ENCODE measurements around the gene EFS.
"Not testable (repeated sequence)": the region's sequence is repeated elsewhere in the genome, so short reads cannot be mapped to it uniquely, and the experiment has no call there.

EFS gene

DNA sequence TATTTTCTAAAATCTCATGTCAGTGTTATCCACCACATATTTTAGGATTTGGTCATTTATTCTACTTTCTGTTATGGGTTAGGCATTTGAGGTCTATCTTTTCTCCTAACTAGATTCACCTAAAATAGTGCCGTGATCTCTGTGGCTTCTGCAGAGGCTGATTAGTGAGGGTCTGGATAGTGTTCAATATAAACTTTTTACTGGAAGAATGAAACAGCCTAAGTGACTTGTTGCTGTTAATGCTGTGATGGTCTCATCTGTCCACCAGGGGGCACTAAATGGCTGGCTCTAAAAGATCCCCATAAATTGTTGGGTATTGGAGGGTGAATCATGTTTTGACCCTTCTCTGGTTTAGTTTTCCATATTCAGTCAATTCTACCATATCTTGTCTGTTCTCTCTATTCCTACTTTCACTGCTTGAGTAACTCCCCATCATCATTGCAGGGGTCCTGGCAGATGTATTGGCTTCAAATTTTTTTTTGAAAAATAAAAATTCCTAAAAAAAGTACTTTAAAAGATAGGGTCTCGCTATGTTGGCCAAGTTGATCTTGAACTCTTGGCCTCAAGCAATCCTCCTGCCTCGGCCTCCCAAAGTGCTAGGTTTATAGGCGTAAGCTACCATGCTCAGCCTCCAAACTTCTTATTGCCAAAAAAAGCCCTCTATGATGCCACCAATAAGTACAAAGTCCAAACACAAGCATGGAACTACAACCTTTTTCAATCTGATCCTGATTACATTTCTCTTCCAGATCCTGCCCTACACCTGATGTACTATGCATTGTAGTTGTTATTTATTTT lies 36.8 kb downstream of the EFS start:
- DNase-seq (ENCODE audit: low read depth in 1 of 2, low spot score in 1 of 2) = peak in 1 of 2 donors; percentile 25

DNA sequence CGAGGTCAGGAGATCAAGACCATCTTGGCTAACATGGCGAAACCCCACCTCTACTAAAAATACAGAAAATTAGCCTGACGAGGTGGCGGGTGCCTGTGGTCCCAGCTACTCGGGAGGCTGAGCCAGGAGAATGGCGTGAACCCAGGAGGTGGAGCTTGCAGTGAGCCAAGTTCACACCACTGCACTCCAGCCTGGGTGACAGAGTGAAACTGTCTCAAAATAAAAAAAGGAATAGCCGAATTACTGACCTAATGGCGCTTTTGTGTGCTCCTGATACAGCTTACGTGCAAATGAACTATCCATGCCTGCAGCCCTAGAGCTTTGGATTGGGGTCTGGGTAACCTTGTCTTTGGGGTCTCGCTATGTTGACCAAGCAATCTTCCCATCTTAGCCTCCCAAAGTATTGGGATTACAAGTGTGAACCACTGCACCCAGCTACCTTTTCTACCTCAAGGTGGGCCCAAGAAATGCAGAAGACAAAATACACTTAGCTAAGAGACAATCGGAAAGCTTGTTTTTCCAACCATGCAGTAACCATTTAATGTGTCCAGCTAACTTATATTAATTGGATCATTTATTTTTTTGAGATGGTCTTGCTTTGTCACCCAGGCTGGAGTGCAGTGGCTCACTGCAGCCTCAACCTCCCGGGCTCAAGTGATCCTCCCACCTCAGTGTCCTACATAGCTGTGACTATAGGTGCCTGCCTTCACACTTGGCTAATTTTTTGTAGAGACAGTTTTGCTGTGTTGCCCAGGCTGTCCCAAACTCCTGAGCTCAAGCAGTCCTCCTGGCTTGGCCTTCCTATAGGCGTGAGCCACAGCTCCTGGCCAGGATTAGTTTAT lies 38.3 kb downstream of the EFS start:
- DNase-seq (ENCODE audit: low read depth in 1 of 2, low spot score in 1 of 2) = no peak

DNA sequence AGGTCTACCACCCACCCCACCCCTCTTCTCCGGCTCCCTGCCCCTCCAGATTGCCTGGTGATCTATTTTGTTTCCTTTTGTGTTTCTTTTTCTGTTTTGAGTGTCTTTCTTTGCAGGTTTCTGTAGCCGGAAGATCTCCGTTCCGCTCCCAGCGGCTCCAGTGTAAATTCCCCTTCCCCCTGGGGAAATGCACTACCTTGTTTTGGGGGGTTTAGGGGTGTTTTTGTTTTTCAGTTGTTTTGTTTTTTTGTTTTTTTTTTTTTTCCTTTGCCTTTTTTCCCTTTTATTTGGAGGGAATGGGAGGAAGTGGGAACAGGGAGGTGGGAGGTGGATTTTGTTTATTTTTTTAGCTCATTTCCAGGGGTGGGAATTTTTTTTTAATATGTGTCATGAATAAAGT lies 39.2 kb downstream of the EFS start:
- DNase-seq (ENCODE audit: low read depth in 1 of 2, low spot score in 1 of 2) = not testable (repeated sequence)

DNA sequence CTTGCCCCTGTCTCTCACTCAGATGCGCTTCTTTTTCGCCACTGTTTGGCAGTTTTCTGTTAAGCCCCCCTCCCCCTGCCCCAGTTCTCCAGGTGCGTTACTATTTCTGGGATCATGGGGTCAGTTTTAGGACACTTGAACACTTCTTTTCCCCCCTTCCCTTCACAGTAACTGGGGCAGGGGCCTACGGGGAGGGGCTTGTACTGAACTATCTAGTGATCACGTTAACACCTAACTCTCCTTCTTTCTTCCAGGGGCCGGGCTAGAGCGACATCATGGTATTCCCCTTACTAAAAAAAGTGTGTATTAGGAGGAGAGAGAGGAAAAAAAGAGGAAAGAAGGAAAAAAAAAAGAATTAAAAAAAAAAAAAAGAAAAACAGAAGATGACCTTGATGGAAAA lies 40.0 kb downstream of the EFS start:
- no peak for DNase-seq (ENCODE audit: low read depth in 1 of 2, low spot score in 1 of 2)

DNA sequence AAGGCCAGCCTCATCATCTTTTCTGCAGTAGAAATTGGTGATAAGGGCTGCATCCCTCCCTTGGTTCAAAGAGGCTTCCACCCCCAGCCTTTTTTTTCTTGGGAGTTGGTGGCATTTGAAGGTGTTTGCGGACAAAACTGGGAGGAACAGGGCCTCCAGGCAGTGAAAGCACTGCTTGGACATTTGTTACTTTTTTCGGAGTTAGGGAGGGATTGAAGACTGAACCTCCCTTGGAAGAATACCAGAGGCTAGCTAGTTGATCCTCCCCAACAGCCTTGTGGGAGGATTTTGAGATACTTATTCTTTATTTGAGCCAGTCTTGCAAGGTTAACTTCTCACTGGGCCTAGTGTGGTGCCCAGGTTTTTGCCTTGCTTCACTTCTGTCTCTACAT lies 40.5 kb downstream of the EFS start:
- no peak for DNase-seq (ENCODE audit: low read depth in 1 of 2, low spot score in 1 of 2)

DNA sequence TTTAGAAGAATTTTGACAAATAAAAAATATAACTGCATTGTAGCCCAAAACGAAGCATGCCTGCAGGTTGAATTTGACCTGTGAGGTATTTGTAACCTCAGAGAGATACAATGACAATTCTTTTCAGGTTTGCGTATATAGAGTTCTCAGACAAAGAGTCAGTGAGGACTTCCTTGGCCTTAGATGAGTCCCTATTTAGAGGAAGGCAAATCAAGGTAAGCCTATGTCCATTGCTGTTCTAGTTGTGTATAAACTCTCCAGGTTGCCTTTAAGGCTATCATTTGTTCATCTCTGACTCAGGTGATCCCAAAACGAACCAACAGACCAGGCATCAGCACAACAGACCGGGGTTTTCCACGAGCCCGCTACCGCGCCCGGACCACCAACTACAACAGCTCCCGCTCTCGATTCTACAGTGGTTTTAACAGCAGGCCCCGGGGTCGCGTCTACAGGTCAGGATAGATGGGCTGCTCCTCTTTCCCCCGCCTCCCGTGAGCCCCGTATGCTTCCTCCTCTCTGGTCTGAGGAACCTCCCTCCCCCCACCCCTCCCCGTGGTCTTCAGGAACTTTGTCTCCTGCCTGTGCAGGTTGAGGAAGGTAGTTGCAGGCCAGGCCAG lies 41.0 kb downstream of the EFS start:
- no peak for DNase-seq (ENCODE audit: low read depth in 1 of 2, low spot score in 1 of 2)

DNA sequence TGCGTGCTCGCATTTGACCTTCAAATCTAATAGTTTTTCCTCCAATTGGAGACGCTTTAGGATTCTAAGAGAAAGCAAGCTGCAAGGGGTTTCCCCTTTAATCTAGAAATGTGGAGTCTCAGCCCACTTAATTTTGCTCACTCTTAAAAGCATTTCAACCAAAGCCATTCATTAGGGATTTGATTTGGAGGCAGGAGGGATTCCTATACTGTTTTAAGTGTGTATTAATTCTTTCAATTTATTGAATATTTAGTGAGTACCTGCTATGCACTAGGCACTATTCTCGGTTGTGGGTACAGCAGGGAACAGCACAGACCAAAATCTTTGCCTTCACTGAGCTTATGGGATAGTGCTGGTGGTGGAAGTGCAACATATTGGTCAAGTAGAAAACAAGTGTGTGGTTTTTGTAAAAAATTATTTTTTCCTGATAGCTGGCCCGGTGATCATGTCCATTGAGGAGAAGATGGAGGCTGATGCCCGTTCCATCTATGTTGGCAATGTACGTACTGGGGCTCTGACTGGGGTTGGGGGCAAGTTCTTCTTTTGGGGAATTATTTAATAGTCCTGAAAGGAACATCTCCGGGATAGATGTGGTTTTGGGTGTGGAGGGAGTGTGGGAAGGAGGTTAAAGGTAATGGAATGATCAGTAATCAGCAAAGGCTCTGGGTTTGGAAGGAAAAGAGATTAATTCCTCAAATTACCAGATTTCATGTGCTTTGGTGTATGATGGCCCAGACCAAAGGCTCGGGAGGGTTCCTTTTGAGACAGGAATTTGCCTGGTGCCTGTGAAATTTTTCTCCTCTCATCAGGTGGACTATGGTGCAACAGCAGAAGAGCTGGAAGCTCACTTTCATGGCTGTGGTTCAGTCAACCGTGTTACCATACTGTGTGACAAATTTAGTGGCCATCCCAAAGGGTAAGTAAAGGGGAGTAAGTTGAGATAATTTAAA lies 42.1 kb downstream of the EFS start:
- DNase-seq (ENCODE audit: low read depth in 1 of 2, low spot score in 1 of 2) = no peak

DNA sequence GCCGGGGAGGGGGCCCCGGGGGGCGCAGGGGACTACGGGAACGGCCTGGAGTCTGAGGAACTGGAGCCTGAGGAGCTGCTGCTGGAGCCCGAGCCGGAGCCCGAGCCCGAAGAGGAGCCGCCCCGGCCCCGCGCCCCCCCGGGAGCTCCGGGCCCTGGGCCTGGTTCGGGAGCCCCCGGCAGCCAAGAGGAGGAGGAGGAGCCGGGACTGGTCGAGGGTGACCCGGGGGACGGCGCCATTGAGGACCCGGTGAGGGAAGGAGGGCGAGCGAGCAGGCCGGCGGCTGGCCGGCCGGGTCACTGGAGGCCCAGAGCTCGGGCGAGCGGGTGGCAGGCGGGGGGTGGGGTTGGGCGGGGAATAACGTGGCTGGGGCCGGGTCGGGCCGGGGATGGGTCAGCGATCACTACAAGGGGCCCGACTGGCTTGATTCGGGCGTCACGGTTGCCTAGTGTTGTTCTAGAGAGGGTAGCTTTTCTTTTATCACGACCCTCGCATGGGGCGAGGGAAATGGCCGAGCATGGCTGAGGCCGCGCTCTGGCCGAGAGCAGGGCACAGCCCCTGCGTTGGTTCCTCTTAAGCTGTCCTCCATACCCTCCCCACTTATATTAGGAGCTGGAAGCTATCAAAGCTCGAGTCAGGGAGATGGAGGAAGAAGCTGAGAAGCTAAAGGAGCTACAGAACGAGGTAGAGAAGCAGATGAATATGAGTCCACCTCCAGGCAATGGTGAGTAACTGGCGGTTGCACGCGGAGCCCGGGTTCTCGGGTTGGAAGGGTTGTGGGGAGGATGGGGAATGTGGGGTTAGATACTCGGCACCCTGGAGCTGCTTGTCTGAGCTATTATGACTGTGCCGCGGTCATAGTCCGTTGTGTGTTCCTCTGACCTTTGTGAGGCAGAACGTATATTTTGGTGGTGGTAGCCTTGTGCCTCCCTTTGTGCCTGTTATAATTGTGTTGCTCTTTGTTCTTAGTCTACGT lies 43.1 kb downstream of the EFS start:
- peak in 1 of 2 donors; percentile 35 for DNase-seq (ENCODE audit: low read depth in 1 of 2, low spot score in 1 of 2)

DNA sequence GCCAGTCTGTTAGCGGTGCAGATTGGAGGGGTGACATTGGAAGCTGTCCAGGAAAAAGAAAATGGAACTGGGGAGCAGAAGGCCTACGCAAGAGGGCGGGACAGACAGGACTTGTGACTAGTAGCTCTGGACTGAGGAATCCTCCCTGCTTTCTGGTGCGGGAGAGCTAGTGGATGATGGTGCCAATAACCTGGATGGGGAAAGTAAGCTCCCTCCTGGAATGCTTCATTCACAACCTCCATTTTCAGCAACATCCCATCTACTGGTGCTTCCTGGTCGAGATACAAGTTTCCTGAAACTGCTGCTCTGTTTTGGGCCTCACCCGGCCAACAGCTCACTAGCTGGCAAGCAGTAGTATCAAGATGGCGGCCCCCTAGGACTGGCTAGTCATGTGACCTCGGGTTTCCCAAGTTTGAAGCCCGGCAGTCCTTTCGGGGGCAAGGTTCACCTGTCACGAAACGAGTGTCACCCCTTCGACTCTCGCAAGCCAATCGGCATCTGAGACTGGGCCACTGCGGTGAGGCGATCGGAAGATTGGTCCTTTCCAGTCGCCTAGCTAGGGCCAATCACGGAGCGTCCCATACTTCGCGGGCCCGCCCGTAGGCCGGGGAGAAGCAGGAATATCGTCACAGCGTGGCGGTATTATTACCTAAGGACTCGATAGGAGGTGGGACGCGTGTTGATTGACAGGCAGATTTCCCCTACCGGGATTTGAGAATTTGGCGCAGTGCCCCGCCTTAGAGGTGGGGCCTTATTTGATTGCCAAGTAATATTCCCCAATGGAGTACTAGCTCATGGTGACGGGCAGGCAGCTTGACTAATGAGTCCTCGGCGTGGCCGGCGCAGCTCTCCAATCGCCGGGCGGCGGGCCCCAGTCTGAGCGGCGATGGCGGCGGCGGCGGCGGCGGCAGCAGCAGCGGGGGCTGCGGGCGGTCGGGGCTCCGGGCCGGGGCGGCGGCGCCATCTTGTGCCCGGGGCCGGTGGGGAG lies 44.1 kb downstream of the EFS start, which contains the start of gene PABPN1:
PABPN1 (plus strand) TSS at position 874 of the 988 bp plus-strand sequence; CDS start at position 887, 13 bp downstream.
- DNase-seq (ENCODE audit: low read depth in 1 of 2, low spot score in 1 of 2) = peak; percentile 90 to 94

DNA sequence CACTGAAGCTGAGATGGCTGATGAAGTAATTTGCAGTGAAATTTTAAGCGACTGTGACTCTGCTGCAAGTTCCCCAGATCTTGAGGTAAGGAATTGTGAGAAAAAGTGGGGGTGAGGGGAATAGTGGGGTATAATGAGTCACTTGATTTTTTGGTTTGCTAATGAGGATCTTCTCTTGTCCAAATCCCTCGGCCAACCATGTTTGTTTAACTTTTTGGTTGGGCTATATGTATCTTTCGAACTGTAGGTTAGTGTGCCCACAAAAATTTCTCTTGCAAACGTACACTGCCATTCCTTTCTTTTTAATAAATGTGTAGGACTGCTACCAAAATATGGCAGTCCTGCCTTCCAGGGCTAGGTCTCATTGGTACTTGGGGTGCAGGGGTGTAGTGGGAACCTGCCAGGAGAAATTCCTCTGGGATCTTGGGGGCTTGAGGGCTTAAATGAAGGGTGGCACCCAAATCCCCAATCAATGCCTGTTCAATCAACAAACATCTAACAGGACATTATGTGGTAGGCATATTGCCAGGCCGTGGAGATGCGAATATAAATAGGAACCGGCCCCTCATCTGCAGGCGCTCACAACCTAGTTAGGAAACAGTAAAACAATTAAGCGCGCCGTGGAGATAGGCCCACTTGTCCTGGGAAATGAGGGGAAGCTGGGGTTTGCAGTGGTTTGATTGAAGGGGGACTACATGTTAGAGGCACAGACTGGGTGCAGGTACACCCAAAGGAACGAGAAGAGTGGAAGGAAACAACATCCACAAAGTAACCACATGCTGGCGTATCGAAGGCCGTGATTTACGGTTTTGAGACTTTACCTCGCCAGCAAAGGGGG lies 45.0 kb downstream of the EFS start:
- DNase-seq (ENCODE audit: low read depth in 1 of 2, low spot score in 1 of 2) = no peak

DNA sequence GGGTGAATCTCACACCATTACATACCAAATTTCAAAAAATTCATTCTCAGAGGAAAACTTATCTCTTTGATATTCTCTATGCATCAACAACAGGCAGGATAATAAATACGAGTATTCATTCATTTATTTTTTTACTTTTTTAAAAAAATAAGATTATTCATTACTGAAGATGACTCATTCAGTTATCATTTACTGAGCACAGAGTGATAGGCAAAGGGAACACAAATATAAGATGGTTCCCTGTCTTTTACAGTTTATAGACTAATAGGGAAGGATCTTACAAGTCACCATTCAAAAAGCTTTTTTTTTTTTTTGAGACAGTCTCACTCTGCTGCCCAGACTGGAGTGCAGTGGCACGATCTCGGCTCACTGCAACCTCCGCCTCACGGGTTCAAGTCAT lies 48.7 kb downstream of the EFS start:
- DNase-seq (ENCODE audit: low read depth in 1 of 2, low spot score in 1 of 2) = no peak

DNA sequence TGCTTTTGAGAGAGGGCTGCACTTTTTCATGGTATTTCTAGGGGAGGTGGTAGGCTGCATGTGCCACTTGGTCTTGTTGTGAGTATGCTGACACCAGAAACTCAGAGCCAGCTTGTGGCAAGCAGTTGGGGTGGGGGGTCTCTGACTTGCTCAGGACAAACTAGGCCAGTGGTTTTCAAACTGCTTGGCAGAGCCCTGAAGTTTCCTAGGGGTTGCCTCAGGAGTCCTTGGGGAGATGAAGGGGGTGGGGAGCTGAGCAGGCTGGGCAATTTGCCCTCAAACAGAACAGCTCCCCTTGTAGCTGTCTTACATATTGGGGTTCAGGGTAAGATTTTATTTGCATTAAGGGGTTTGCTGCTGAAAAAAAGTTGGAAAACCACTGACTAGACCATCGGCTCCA lies 54.4 kb downstream of the EFS start:
- no peak for DNase-seq (ENCODE audit: low read depth in 1 of 2, low spot score in 1 of 2)

DNA sequence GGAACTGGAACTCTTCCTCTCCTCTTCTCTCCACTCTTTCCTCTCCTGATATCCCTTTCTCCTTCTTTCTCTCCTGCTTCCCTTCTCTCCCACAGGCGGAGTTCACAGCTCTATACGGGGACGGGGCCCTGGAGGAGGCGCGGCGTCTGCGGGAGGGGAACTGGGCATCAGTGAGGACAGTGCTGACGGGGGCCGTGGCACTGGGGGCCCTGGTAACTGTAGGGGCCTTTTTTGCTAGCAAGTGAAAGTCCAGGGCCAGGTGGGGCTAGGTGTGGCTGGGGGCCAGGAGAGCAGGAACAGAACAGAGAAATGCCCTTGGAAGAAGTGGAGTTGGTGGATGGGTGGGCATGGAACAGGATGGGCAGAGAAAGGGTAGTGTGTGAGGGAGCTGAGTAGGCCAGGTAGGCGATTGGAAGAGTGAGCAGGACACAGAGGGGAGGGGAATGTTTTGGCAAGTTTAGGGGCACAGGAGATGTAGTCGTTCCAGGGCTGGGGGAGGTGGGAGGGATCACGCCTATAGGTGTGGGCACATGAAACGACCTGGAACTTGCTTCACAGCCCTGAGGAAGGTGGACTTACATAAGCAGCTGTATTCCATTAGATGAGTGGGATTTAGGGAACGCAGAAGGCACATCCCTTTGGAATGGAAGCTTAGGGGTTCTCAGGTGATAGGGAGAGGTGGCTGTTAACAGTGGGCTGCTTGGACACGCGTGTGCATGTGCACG lies 56.1 kb downstream of the EFS start:
- no peak for DNase-seq (ENCODE audit: low read depth in 1 of 2, low spot score in 1 of 2)

DNA sequence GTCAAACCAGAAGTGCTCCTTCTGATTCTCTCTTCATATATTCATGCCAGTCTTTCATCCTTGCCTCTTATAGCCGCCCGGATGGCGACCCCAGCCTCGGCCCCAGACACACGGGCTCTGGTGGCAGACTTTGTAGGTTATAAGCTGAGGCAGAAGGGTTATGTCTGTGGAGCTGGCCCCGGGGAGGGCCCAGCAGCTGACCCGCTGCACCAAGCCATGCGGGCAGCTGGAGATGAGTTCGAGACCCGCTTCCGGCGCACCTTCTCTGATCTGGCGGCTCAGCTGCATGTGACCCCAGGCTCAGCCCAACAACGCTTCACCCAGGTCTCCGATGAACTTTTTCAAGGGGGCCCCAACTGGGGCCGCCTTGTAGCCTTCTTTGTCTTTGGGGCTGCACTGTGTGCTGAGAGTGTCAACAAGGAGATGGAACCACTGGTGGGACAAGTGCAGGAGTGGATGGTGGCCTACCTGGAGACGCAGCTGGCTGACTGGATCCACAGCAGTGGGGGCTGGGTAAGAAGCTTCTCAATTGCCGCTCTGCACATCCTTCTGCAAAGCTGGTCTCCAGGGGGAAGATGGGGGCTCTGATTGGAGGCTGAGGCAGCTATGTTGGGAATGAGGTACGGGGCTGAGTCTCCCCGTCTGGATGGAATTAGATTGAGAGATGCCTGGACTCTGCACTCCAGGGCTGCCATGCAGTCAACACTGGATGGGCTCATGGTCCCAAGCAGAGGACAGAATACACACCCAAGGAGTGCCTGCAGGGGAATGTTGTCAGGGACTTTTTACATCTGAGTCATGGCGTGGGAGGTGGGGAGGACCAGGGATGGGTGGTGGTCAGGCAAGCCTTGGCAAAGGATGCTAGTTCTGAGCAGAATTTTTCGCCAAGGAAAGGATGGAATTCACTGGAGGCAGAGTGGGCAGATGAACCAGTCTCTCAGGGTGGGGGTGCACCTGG lies 57.0 kb downstream of the EFS start:
- DNase-seq (ENCODE audit: low read depth in 1 of 2, low spot score in 1 of 2) = no peak

DNA sequence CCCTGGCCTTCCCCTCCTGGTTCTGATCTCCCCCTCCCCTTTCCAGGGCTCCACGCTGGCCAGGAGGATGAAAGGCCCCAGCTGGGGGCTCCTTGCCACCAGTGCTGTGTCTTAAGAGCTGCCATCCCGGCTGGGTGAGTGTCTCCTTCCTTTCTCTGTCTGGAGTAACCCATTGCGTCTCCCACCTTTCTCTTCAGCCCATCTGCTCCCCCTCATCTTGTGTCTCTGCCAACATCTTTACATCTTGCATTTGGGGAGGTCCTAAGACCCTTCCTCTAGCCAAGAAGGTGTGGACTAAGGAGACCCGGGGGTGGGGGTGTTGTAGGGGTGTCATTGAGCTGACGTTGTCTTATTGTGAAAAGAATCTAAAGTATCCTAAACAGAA lies 57.8 kb downstream of the EFS start:
- no peak for DNase-seq (ENCODE audit: low read depth in 1 of 2, low spot score in 1 of 2)

Data from stimulated activated CD4-positive, alpha-beta T cell treated with anti-CD3 and anti-CD28 coated beads, Interleukin-15, amount 100 ng/mL, for 1 hour (primary cell).